CD8-positive, alpha-beta memory T cell (primary cell): Measurements from ENCODE around the gene MSI2. TPM values are rescaled to one million over a fixed set of nuclear protein-coding genes. Genes with fewer than 3 reads are reported as not detected.

Experiments used
- CTCF ChIA-PET: fragments of 350-600 bp; sonication (Branson Sonifier 250); formaldehyde crosslinking; loops from one replicate; lab custom pipeline; 2021; ENCODE audit warnings: antibody characterized with exemption; lab: Charles Lee
- POLR2A ChIA-PET: fragments of 350-600 bp; sonication (Branson Sonifier 250); formaldehyde crosslinking; loops from one replicate; lab custom pipeline; 2021; ENCODE audit warnings: antibody characterized with exemption; lab: Charles Lee
- DNase-seq, 5 donors: peaks; one replicate each; pipeline versions ENCODE4 v3.0.0 to v3.0.0-alpha.2; 2020 to 2022; ENCODE audit warnings: mixed read lengths in 1 of 5
- H3K27ac ChIP-seq: one replicate; pipeline ENCODE4 v1.7.0; 2013; ENCODE audit warnings: low read depth, mild to moderate bottlenecking, low read length, moderate library complexity
- H3K27me3 ChIP-seq: 2 replicates; pipeline ENCODE4 v1.7.0; 2013; ENCODE audit warnings: low read length, mild to moderate bottlenecking; ENCODE audit not compliant: insufficient read depth, poor library complexity, severe bottlenecking
- H3K36me3 ChIP-seq: 2 replicates; pipeline ENCODE4 v1.7.0; 2013; ENCODE audit warnings: mild to moderate bottlenecking, low read length, moderate library complexity; ENCODE audit not compliant: insufficient read depth
- H3K4me1 ChIP-seq: 2 replicates; pipeline ENCODE4 v1.7.0; 2013; ENCODE audit warnings: mild to moderate bottlenecking, low read length, moderate library complexity; ENCODE audit not compliant: insufficient read depth
- H3K4me3 ChIP-seq: 2 replicates; pipeline ENCODE4 v1.7.0; 2013; ENCODE audit warnings: mild to moderate bottlenecking, low read length
- H3K9me3 ChIP-seq: 2 replicates; pipeline ENCODE4 v1.7.0; 2013; ENCODE audit warnings: mild to moderate bottlenecking, low read length
- H3K27ac Mint-ChIP-seq, 8 donors: one replicate each; pipeline ENCODE4 v1.8.0; 2020 to 2021; ENCODE audit warnings: mixed read lengths in 8 of 8, mild to moderate bottlenecking in 6 of 8, inconsistent platforms in 3 of 8, moderate library complexity in 3 of 8
- H3K27me3 Mint-ChIP-seq, 2 donors: one replicate each; pipeline ENCODE4 v1.8.0; 2020 to 2021; ENCODE audit warnings: mixed read lengths in 2 of 2, mild to moderate bottlenecking in 1 of 2, moderate library complexity in 1 of 2
- H3K36me3 Mint-ChIP-seq, 3 donors: one replicate each; pipeline ENCODE4 v1.8.0; 2020 to 2021; ENCODE audit warnings: mixed read lengths in 3 of 3, inconsistent platforms in 1 of 3, mild to moderate bottlenecking in 1 of 3
- H3K4me1 Mint-ChIP-seq, 3 donors: one replicate each; pipeline ENCODE4 v1.8.0; 2020 to 2021; ENCODE audit warnings: mixed read lengths in 3 of 3, inconsistent platforms in 1 of 3, mild to moderate bottlenecking in 1 of 3
- H3K4me3 Mint-ChIP-seq, 7 donors: one replicate each; pipeline ENCODE4 v1.8.0; 2020 to 2021; ENCODE audit warnings: mixed read lengths in 7 of 7, mild to moderate bottlenecking in 6 of 7, moderate library complexity in 4 of 7, inconsistent platforms in 2 of 7
- H3K9me3 Mint-ChIP-seq, 5 donors: one replicate each; pipeline ENCODE4 v1.8.0; 2020 to 2022; ENCODE audit warnings: mixed read lengths in 5 of 5, mild to moderate bottlenecking in 3 of 5, moderate library complexity in 2 of 5, inconsistent platforms in 1 of 5
- polyA plus RNA-seq: library from polyadenylated mRNA; unstranded; fragments of 300-500 nt; fragmentation: Illumina TruSeq; gene quantifications from one replicate; pipeline ENCODE4 v1.2.3, GENCODE V29; 2021
- total RNA-seq, 2 experiments: library from RNA; stranded (reverse); gene quantifications; one replicate each; pipeline ENCODE4 v1.2.3, GENCODE V29; 2021

MSI2 gene
- total and polyA plus RNA-seq, 3 experiments from 2014 or later: 2.3 to 58.0 (median 57.1) TPM

DNA sequence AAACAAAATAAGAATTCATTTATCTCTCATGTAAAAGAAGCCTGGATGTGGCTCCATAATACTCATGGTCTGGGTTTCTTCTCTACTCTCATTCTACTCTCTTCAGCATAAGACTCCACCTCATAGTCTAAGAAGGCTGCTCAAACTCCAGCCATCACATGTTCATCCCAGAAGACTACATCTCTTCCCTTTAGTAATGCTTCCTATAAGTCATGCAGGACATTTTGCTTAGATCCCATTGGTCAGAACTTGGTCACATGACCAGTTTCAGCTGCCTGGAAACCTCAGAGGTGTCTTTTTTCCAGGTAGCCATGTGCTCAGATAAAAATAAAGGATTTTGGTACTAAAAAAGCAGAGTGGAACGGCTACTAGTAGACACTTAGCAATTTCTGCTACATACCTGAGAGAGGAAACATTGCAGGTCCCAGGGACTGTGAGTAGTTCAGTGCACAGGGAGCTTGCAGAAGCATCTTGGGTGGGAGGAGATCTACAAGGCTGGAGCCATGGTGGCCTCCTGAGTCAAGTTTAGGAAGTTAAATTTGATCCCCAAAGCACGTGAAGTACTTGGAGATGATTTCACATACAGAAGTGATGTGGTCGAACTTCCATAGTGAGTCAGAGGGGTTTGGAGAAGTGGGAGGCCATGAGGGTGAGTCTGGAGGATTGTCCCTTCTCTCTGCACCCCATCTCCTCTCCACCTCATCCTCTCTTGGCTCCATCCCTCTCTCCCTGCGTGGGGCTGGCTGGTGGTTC is 378.6 kb downstream of the MSI2 start:
- Histone ChIP-seq H3K27ac (no peak overlapping the region), H3K4me1 (no peaks in the 10 kb centered on the region), H3K27me3 (no peaks in the 10 kb centered on the region), H3K9me3 (no peaks in the 10 kb centered on the region), H3K36me3 (no peaks in the 10 kb centered on the region), H3K4me3 (no peak overlapping the region)
- Mint-ChIP-seq H3K27me3 (peaks cover 0 to 2% of the 10 kb centered on the region in 2 donors), H3K4me1 (peaks cover 0 to 10% (median 0%) of the 10 kb centered on the region in 3 donors), H3K27ac (peak overlapping the region in 3 of 8 donors; percentile 40 to 70 (median 48)), H3K4me3 (no peak overlapping the region), H3K36me3 (peaks cover 34 to 69% (median 35%) of the 10 kb centered on the region in 3 donors), H3K9me3 (no peaks in the 10 kb centered on the region)
- POLR2A ChIA-PET: no interaction called here
- DNase-seq: no peak
- CTCF ChIA-PET: interaction anchor here (1.4 kb wide), 1 partner anchor 37 kb away, joined by 3 read pairs; no protein-coding TSS in a partner anchor

- Mint-ChIP-seq H3K9me3 (no peaks in the 10 kb centered on the region), H3K27me3 (peaks cover 0 to 2% of the 10 kb centered on the region in 2 donors), H3K4me1 (peaks cover 0 to 15% (median 2%) of the 10 kb centered on the region in 3 donors), H3K4me3 (no peak overlapping the region), H3K27ac (peak overlapping the region in 2 of 8 donors; percentile 2 to 73), H3K36me3 (peaks cover 34 to 63% (median 35%) of the 10 kb centered on the region in 3 donors)
- POLR2A ChIA-PET: no interaction called here
- Histone ChIP-seq H3K36me3 (no peaks in the 10 kb centered on the region), H3K9me3 (no peaks in the 10 kb centered on the region), H3K4me1 (no peaks in the 10 kb centered on the region), H3K4me3 (no peak overlapping the region), H3K27ac (no peak overlapping the region), H3K27me3 (no peaks in the 10 kb centered on the region)
- CTCF ChIA-PET: interaction anchor here (1.1 to 1.2 kb wide), 2 partner anchors 12 to 36 kb away, joined by 3 to 4 read pairs; no protein-coding TSS in a partner anchor
- DNase-seq: no peak
These were observed 380.0 kb downstream of the MSI2 start for GRCh38 chr17:57636274-57636673.

DNA sequence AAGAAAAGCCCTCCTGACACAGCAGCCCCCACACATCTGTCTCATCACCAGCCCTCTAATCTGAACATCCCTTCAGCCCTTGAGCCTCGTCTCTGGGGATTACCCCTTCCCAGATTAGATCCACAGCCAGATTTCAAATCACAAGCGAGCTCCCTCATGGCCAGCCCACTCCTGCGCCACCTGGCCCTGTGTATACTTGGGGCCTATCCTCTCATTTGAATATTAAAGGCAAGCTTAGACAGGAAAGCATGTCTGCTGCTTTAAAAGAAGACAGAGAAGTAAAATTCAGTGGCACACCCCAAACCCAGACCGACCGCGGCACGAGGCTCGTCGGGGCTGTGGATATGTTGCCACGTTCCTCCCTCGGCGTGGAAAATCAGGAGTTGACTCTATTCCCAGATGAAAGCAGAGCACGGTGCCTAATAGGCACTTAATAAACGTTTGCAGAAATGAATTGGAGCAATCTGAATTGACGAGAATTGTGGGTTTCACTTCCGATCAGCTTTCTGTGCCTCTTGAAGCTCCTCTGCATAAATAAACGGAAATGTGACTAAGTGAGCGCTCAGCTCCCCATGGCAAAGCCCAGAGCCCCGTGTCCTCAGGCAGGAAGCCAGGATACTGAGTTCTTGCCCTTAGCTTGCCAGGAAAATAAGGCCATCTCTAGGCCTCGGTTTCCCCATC is 380.8 kb downstream of the MSI2 start:
- Histone ChIP-seq H3K9me3 (no peaks in the 10 kb centered on the region), H3K4me3 (no peak overlapping the region), H3K27ac (no peak overlapping the region), H3K36me3 (no peaks in the 10 kb centered on the region), H3K27me3 (no peaks in the 10 kb centered on the region), H3K4me1 (no peaks in the 10 kb centered on the region)
- ChIA-PET POLR2A (no interaction called here), CTCF (no interaction called here)
- H3K4me1 Mint-ChIP-seq: peaks cover 0 to 18% (median 7%) of the 10 kb centered on the region in 3 donors
- H3K27me3 Mint-ChIP-seq: peaks cover 0 to 2% of the 10 kb centered on the region in 2 donors
- H3K4me3 Mint-ChIP-seq: peak overlapping the region in 3 of 7 donors; percentile 19 to 65 (median 47)
- peak overlapping the region in 5 of 8 donors; percentile 8 to 60 (median 40) for H3K27ac Mint-ChIP-seq
- no peaks in the 10 kb centered on the region for H3K9me3 Mint-ChIP-seq
- DNase-seq: no peak
- H3K36me3 Mint-ChIP-seq: peaks cover 29 to 60% (median 33%) of the 10 kb centered on the region in 3 donors

GRCh38 chr17:57637666-57638010 is 381.3 kb downstream of the MSI2 start:
- Histone ChIP-seq H3K4me1 (no peaks in the 10 kb centered on the region), H3K9me3 (no peaks in the 10 kb centered on the region), H3K27ac (no peak overlapping the region), H3K4me3 (no peak overlapping the region), H3K27me3 (no peaks in the 10 kb centered on the region), H3K36me3 (no peaks in the 10 kb centered on the region)
- peaks cover 27 to 54% (median 29%) of the 10 kb centered on the region in 3 donors for H3K36me3 Mint-ChIP-seq
- peaks cover 0 to 2% of the 10 kb centered on the region in 2 donors for H3K27me3 Mint-ChIP-seq
- ChIA-PET POLR2A (no interaction called here), CTCF (no interaction called here)
- no peak overlapping the region for H3K4me3 Mint-ChIP-seq
- no peak for DNase-seq
- H3K4me1 Mint-ChIP-seq: peaks cover 0 to 18% (median 7%) of the 10 kb centered on the region in 3 donors
- H3K27ac Mint-ChIP-seq: peak overlapping the region in 6 of 8 donors; percentile 8 to 56 (median 31)
- no peaks in the 10 kb centered on the region for H3K9me3 Mint-ChIP-seq

- H3K27me3 Mint-ChIP-seq: peaks cover 0 to 2% of the 10 kb centered on the region in 2 donors
- Histone ChIP-seq H3K4me3 (no peak overlapping the region), H3K36me3 (no peaks in the 10 kb centered on the region), H3K27ac (no peak overlapping the region), H3K9me3 (no peaks in the 10 kb centered on the region), H3K4me1 (no peaks in the 10 kb centered on the region), H3K27me3 (no peaks in the 10 kb centered on the region)
- H3K4me1 Mint-ChIP-seq: peaks cover 0 to 18% (median 7%) of the 10 kb centered on the region in 3 donors
- ChIA-PET CTCF (no interaction called here), POLR2A (no interaction called here)
- no peaks in the 10 kb centered on the region for H3K9me3 Mint-ChIP-seq
- peak overlapping the region in 1 of 7 donors; percentile 66 for H3K4me3 Mint-ChIP-seq
- peak overlapping the region in 2 of 8 donors; percentile 47 to 56 for H3K27ac Mint-ChIP-seq
- no peak for DNase-seq
- H3K36me3 Mint-ChIP-seq: peaks cover 22 to 50% (median 24%) of the 10 kb centered on the region in 3 donors
These were observed 382.0 kb downstream of the MSI2 start for GRCh38 chr17:57638284-57638683.

DNA sequence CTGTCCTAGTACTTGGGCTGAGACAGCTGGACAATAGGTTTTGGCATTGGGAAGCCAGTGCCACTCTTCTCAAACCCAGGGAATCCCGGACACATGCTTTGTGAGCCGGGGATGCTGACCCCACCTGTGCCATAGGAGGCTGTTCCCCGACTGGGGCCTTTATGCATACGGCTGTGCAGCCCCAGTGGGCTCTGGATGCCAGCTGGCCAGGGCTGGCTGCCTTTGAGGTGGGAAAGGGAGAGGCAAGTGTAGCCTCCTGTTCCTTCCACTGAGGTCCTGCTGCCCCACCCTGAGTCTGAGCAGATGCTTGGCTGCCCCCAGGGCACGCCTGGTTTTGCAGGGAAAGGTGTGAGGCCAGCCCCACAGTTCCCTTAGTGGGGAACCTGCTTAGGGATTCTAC is 383.1 kb downstream of the MSI2 start:
- no peak overlapping the region for H3K4me3 Mint-ChIP-seq
- Histone ChIP-seq H3K9me3 (no peaks in the 10 kb centered on the region), H3K4me3 (no peak overlapping the region), H3K27me3 (no peaks in the 10 kb centered on the region), H3K36me3 (no peaks in the 10 kb centered on the region), H3K27ac (no peak overlapping the region), H3K4me1 (no peaks in the 10 kb centered on the region)
- DNase-seq: no peak
- H3K27me3 Mint-ChIP-seq: peaks cover 0 to 2% of the 10 kb centered on the region in 2 donors
- no peak overlapping the region for H3K27ac Mint-ChIP-seq
- H3K36me3 Mint-ChIP-seq: peaks cover 11 to 44% (median 16%) of the 10 kb centered on the region in 3 donors
- no peaks in the 10 kb centered on the region for H3K9me3 Mint-ChIP-seq
- CTCF ChIA-PET: no interaction called here
- H3K4me1 Mint-ChIP-seq: peaks cover 0 to 19% (median 7%) of the 10 kb centered on the region in 3 donors
- POLR2A ChIA-PET: no interaction called here

DNA sequence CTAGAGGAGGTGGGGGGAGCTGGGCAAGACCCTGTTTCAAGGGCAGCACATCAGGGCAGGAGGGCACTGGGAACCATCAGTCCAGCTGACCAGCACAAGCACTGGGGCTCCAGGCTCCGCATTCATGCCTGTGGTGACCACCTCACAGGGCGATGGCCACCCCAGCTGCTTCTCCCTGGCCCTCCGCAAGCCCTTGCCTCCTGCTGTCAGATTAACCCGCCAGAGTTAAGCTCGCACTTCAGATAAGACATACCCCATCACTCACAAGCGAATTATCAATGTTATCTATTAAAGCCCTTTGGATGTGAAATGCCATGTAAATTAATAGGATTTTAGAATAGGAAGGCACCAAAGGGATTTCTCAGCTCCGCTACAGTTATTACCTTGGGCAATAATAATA is 383.8 kb downstream of the MSI2 start:
- Histone ChIP-seq H3K36me3 (no peaks in the 10 kb centered on the region), H3K9me3 (no peaks in the 10 kb centered on the region), H3K4me1 (no peaks in the 10 kb centered on the region), H3K27me3 (no peaks in the 10 kb centered on the region), H3K27ac (no peak overlapping the region), H3K4me3 (no peak overlapping the region)
- no peak overlapping the region for H3K4me3 Mint-ChIP-seq
- no peak for DNase-seq
- peaks cover 0 to 2% of the 10 kb centered on the region in 2 donors for H3K27me3 Mint-ChIP-seq
- peaks cover 0 to 23% (median 7%) of the 10 kb centered on the region in 3 donors for H3K4me1 Mint-ChIP-seq
- peak overlapping the region in 2 of 8 donors; percentile 21 to 51 for H3K27ac Mint-ChIP-seq
- POLR2A ChIA-PET: no interaction called here
- peaks cover 7 to 37% (median 12%) of the 10 kb centered on the region in 3 donors for H3K36me3 Mint-ChIP-seq
- H3K9me3 Mint-ChIP-seq: no peaks in the 10 kb centered on the region
- CTCF ChIA-PET: no interaction called here

GRCh38 chr17:57641761-57642160 is 385.4 kb downstream of the MSI2 start:
- POLR2A ChIA-PET: no interaction called here
- no peak overlapping the region for H3K4me3 ChIP-seq
- Mint-ChIP-seq H3K4me3 (no peak overlapping the region), H3K36me3 (peaks cover 3 to 34% (median 13%) of the 10 kb centered on the region in 3 donors), H3K9me3 (no peaks in the 10 kb centered on the region), H3K27ac (peak overlapping the region in 2 of 8 donors; percentile 66 to 86), H3K4me1 (peaks cover 8 to 25% (median 14%) of the 10 kb centered on the region in 3 donors), H3K27me3 (peaks cover 0 to 2% of the 10 kb centered on the region in 2 donors)
- CTCF ChIA-PET: interaction anchor here (1.3 kb wide), 1 partner anchor 10 kb away, joined by 3 read pairs; no protein-coding TSS in a partner anchor
- H3K9me3 ChIP-seq: no peaks in the 10 kb centered on the region
- H3K4me1 ChIP-seq: no peaks in the 10 kb centered on the region
- no peaks in the 10 kb centered on the region for H3K36me3 ChIP-seq
- no peak for DNase-seq
- H3K27me3 ChIP-seq: no peaks in the 10 kb centered on the region
- no peak overlapping the region for H3K27ac ChIP-seq
